ENCODE data around the gene OXT.

OXT gene

DNA sequence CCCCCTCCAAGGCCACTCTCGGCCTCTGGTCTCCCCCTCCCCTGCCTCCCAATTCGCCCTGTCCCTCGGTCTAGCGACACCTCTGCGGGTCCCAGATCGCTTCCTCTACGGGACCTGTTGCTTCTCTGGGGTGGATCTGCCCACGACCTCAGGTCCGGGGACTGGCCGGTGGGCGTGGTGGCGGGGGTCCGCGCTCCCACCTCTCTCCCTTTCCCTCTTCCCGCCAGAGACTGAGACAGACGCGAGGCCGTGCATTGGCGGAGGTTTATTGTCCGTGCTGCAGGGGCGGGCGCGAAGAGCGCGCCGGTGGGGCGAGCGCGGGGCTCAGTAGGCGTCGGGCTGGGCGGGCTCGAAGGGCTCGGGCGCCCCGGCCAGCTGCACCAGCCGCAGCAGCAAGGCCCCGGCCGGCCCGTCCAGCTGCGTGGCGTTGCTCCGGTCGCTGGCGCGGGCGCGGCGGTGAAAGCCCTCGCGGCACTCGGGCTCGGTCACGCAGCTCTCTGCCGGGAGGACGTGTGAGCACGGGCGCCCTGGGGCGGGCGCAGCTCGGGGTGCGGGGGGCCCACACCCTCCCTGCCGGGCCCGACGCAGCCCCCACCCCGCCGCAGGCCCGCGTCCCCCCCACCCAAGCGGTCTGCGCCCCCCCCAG, 11.0 kb downstream of the OXT start:
- Histone ChIP-seq H3K36me3 (replicated peaks) (no peaks in the 10 kb centered on the region), H3K27me3 (replicated peaks) (peaks cover 36% of the 10 kb centered on the region), H3K4me3 (ENCODE audit: low read depth, low read length) (no peak overlapping the region), H3K27ac (no peak overlapping the region)
- in situ Hi-C loops (cut with HindIII; ENCODE audit: low pct_ligation_motif_present, low sequenced_read_pairs) = no loop called here
- no peak for DNase-seq
- TF ChIP-seq, protein P1, sequence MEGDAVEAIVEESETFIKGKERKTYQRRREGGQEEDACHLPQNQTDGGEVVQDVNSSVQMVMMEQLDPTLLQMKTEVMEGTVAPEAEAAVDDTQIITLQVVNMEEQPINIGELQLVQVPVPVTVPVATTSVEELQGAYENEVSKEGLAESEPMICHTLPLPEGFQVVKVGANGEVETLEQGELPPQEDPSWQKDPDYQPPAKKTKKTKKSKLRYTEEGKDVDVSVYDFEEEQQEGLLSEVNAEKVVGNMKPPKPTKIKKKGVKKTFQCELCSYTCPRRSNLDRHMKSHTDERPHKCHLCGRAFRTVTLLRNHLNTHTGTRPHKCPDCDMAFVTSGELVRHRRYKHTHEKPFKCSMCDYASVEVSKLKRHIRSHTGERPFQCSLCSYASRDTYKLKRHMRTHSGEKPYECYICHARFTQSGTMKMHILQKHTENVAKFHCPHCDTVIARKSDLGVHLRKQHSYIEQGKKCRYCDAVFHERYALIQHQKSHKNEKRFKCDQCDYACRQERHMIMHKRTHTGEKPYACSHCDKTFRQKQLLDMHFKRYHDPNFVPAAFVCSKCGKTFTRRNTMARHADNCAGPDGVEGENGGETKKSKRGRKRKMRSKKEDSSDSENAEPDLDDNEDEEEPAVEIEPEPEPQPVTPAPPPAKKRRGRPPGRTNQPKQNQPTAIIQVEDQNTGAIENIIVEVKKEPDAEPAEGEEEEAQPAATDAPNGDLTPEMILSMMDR (IDR thresholded peaks at IDR 0.05; ENCODE audit: low read depth, low read length, missing control alignments) = no peak

DNA sequence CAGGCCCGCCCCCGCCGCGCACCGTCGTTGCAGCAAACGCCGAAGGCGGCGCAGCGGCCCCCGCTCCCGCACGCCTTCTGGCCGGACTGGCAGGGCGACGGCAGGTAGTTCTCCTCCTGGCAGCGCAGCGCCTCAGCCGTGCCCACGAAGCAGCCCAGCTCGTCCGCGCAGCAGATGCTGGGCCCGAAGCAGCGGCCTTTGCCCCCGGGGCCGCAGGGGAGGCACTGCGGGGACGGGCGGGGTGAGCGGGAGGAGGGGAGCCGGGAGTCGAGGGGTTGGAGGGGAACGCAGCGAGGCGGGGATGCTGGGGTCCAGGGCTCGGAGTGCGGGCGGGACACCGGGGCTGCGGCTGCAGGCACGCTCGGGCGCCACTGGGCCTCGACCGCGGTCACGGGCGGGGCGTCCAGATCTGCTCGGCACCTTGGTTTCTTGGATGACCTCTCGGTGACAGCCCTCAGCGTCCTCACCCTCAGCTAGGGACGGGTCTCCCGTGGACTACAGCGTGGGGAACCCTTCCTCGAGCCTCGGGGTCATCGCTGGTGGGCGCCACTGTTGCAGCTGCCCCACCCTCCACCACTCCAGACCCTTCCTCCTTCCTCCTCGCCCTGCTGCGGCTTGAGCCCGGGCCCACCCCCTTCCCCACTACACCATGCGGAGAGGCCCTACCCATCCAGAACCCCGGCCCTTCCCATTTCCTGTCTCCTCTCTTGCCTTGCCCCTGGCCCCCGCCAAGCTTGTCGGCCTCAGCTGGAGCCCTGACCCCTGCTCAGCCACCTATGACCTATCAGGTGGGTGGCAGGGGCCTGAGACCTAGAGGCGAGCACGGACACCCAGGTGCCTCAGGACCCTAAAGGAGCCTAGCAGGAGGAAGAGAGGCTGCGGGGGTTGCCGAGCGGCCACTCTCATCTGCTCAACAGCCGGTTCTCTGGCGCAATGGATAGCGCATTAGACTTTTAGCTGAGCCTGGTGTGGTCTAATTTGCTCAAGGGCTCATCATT, 11.8 kb downstream of the OXT start:
- H3K36me3 ChIP-seq (replicated peaks) = no peaks in the 10 kb centered on the region
- TF ChIP-seq, protein P1 (IDR thresholded peaks at IDR 0.05; ENCODE audit: low read depth, low read length, missing control alignments) = no peak

DNA sequence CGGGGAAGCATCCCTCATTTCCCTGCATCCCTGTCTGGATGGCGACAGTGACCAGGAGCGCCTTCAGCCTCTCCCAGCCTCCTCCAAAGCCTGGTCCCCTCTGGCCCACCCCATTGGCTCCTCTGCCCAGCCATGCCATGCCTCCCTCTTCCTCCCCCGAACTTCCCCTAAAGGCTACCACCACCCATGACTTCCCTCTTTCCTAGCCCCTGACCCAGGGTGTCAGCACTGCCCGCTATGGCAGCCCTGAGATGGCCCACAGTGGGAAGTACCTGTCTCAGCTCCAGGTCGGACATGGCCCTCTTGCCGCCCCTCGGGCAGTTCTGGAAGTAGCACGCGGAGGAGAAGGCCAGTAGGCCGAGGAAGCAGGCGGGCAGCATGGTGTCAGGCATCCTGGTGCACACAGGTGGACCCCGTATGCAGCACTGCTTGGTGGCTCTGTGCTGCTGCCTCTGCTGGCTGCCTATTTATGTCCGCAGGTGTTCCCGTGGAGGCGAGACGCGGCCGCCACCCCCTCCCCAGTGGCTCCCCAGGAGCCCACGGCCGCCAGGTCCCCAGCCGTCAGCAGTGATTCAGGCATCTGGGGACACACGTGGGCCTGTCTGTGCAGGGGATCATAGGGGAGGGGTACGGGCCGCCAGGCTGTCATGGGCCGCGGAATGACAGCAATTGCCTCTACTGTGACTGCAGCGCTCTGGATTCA, 13.0 kb downstream of the OXT start, which contains the start of gene AVP:
Gene AVP, minus strand, starts transcription at position 442 of the 703 bp plus-strand sequence. Its CDS starts 50 bp downstream, at position 392.
- peaks cover 36% of the 10 kb centered on the region for H3K27me3 ChIP-seq (replicated peaks)
- in situ Hi-C loops (cut with HindIII; ENCODE audit: low pct_ligation_motif_present, low sequenced_read_pairs) = no loop called here
- TF ChIP-seq, protein P1 (IDR thresholded peaks at IDR 0.05; ENCODE audit: low read depth, low read length, missing control alignments) = no peak
- no peak within 1 kb of the TSS for H3K4me3 ChIP-seq (ENCODE audit: low read depth, low read length)
- no peaks in the 10 kb centered on the region for H3K36me3 ChIP-seq (replicated peaks)
- H3K27ac ChIP-seq = no peak within 1 kb of the TSS
- DNase-seq = no peak

More for the DNA sequence above, 11.8 kb downstream of the OXT start:
- no peak overlapping the region for H3K4me3 ChIP-seq (ENCODE audit: low read depth, low read length)
- H3K27me3 ChIP-seq (replicated peaks) = peaks cover 36% of the 10 kb centered on the region
- H3K27ac ChIP-seq = no peak overlapping the region
- in situ Hi-C loops (cut with HindIII; ENCODE audit: low pct_ligation_motif_present, low sequenced_read_pairs) = no loop called here
- no peak for DNase-seq

DNA sequence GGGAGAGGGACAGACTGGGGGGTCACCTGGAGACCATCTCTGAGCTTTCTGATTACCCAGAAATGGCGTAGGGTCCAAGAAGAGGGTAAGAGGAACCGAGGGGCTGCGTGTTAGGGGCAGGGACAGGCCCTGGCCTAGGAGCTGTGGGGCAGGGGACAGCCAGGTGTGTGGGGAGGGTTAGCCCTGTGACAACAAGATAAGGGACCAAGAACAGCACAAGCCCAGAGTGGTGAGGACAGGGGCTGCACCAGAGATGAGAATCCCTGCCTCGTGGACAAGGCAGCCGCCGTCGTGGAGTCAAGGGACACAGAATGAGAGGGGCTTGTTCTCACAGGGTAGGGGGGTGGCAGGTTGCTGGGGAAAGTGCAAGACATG, 13.6 kb downstream of the OXT start:
- TF ChIP-seq, protein P1 (IDR thresholded peaks at IDR 0.05; ENCODE audit: low read depth, low read length, missing control alignments) = no peak
- no peak for DNase-seq
- Histone ChIP-seq H3K27me3 (replicated peaks) (peaks cover 37% of the 10 kb centered on the region), H3K27ac (no peak overlapping the region), H3K36me3 (replicated peaks) (no peaks in the 10 kb centered on the region), H3K4me3 (ENCODE audit: low read depth, low read length) (no peak overlapping the region)
- in situ Hi-C loops (cut with HindIII; ENCODE audit: low pct_ligation_motif_present, low sequenced_read_pairs) = no loop called here

GRCh38 chr20:3085571-3086072, 14.2 kb downstream of the OXT start:
- H3K4me3 ChIP-seq (ENCODE audit: low read depth, low read length) = no peak overlapping the region
- H3K36me3 ChIP-seq (replicated peaks) = no peaks in the 10 kb centered on the region
- H3K27me3 ChIP-seq (replicated peaks) = peaks cover 34% of the 10 kb centered on the region
- no peak overlapping the region for H3K27ac ChIP-seq
- in situ Hi-C loops (cut with HindIII; ENCODE audit: low pct_ligation_motif_present, low sequenced_read_pairs) = no loop called here
- DNase-seq = no peak
- TF ChIP-seq, protein P1 (IDR thresholded peaks at IDR 0.05; ENCODE audit: low read depth, low read length, missing control alignments) = no peak

All from brain microvascular endothelial cell (primary cell).